Measurements from ENCODE around the gene MBOAT2.

The MBOAT2 gene

GRCh38 chr2:8805278-8806210 is 197.9 kb downstream of the MBOAT2 start:
- no peak for DNase-seq

GRCh38 chr2:8803658-8804379 is 199.7 kb downstream of the MBOAT2 start:
- DNase-seq: peak; percentile 49

- DNase-seq: no peak
Measured at GRCh38 chr2:8802741-8803140, 200.7 kb downstream of the MBOAT2 start.

Data from 8988T (cell line).